Thymus (tissue), 11 donors: ENCODE results near the gene SKAP1. TPM values are rescaled to one million over a fixed set of nuclear protein-coding genes. Genes with fewer than 3 reads are reported as not detected.
"Not testable (repeated sequence)": the region's sequence is repeated elsewhere in the genome, so short reads cannot be mapped to it uniquely, and the experiment has no call there.

ENCODE experiments used
- DNase-seq, 9 donors: peaks; one replicate each; pipeline ENCODE4 v3.0.0-alpha.2; 2013; ENCODE audit warnings: low spot score in 9 of 9, low read depth in 6 of 9, missing footprints in 1 of 9
- H3K27ac ChIP-seq, 2 donors: one replicate each; pipeline ENCODE4 v1.5.1; 2013; ENCODE audit warnings: control low read depth in 1 of 2, low read depth in 1 of 2, low read length in 1 of 2, mild to moderate bottlenecking in 1 of 2, moderate library complexity in 1 of 2
- H3K27me3 ChIP-seq, 2 donors: one replicate each; pipeline ENCODE4 v1.5.1; 2013; ENCODE audit warnings: low read length in 1 of 2; ENCODE audit not compliant: control insufficient read depth in 2 of 2, insufficient read depth in 1 of 2
- H3K36me3 ChIP-seq, 2 donors: one replicate each; pipeline ENCODE4 v1.5.1; 2013; ENCODE audit warnings: low read length in 1 of 2, mild to moderate bottlenecking in 1 of 2, moderate library complexity in 1 of 2; ENCODE audit not compliant: control insufficient read depth in 2 of 2, insufficient read depth in 2 of 2
- H3K4me1 ChIP-seq, 2 donors: one replicate each; pipeline ENCODE4 v1.5.1; 2013; ENCODE audit warnings: low read length in 2 of 2; ENCODE audit not compliant: control insufficient read depth in 2 of 2, insufficient read depth in 2 of 2
- H3K4me3 ChIP-seq, 2 donors: one replicate each; pipeline ENCODE4 v1.5.1; 2013; ENCODE audit warnings: low read length in 2 of 2, control low read depth in 1 of 2, mild to moderate bottlenecking in 1 of 2
- H3K9me3 ChIP-seq, 2 donors: one replicate each; pipeline ENCODE4 v1.5.1; 2013; ENCODE audit warnings: low read length in 1 of 2, mild to moderate bottlenecking in 1 of 2; ENCODE audit not compliant: control insufficient read depth in 2 of 2, insufficient read depth in 1 of 2
- WGBS: extraction: QIAGEN DNeasy Blood & Tissue Kit; methylation state at CpG from one replicate; pipeline ENCODE4 v1.1.7; 2013; 5-methylcytosine and 5-hydroxymethylcytosine counted together
- polyA plus RNA-seq: library from polyadenylated mRNA; stranded (reverse); fragments of 200-250 nt; gene quantifications from one replicate; pipeline ENCODE4 v1.2.3, GENCODE V29; 2013
- total RNA-seq: library from RNA; stranded (reverse); fragments of 120-200 nt; gene quantifications from one replicate; pipeline ENCODE4 v1.2.4, GENCODE V29; 2013
- donor health status: healthy.

SKAP1 gene
- total and polyA plus RNA-seq, 2 donors, result 28.8 to 64.4 TPM

- Histone ChIP-seq H3K27ac (no peak overlapping the region), H3K36me3 (peaks cover 5 to 12% of the 10 kb centered on the region in 2 donors), H3K4me3 (no peak overlapping the region), H3K9me3 (no peaks in the 10 kb centered on the region), H3K4me1 (no peaks in the 10 kb centered on the region), H3K27me3 (no peaks in the 10 kb centered on the region)
- DNase-seq, result no peak
Measured at GRCh38 chr17:48348352-48348751, 81.7 kb downstream of the SKAP1 start.

- DNase-seq, result no peak
- no peaks in the 10 kb centered on the region for H3K27me3 ChIP-seq
- no peaks in the 10 kb centered on the region for H3K4me1 ChIP-seq
- no peaks in the 10 kb centered on the region for H3K9me3 ChIP-seq
- peaks cover 5 to 12% of the 10 kb centered on the region in 2 donors for H3K36me3 ChIP-seq
- no peak overlapping the region for H3K4me3 ChIP-seq
- H3K27ac ChIP-seq, result no peak overlapping the region
Measured at GRCh38 chr17:48347177-48347576, 82.8 kb downstream of the SKAP1 start.

GRCh38 chr17:48344251-48344650 is 85.8 kb downstream of the SKAP1 start:
- H3K27me3 ChIP-seq, result no peaks in the 10 kb centered on the region
- no peaks in the 10 kb centered on the region for H3K4me1 ChIP-seq
- no peak overlapping the region for H3K4me3 ChIP-seq
- no peak overlapping the region for H3K27ac ChIP-seq
- DNase-seq, result no peak
- no peaks in the 10 kb centered on the region for H3K9me3 ChIP-seq
- H3K36me3 ChIP-seq, result peaks cover 5 to 12% of the 10 kb centered on the region in 2 donors

- 98% methylated on average over 2 of the region's 2 CpGs for WGBS
- Histone ChIP-seq H3K4me3 (no peak overlapping the region), H3K9me3 (no peaks in the 10 kb centered on the region), H3K27ac (no peak overlapping the region), H3K4me1 (no peaks in the 10 kb centered on the region), H3K36me3 (peaks cover 5 to 12% of the 10 kb centered on the region in 2 donors), H3K27me3 (no peaks in the 10 kb centered on the region)
- no peak for DNase-seq
Measured at GRCh38 chr17:48340916-48341315, 89.1 kb downstream of the SKAP1 start.

GRCh38 chr17:48338720-48339119 is 91.3 kb downstream of the SKAP1 start:
- Histone ChIP-seq H3K36me3 (no peaks in the 10 kb centered on the region), H3K27ac (no peak overlapping the region), H3K4me1 (no peaks in the 10 kb centered on the region), H3K9me3 (no peaks in the 10 kb centered on the region), H3K4me3 (no peak overlapping the region), H3K27me3 (no peaks in the 10 kb centered on the region)
- DNase-seq, result no peak
- 89% methylated on average over 2 of the region's 2 CpGs for WGBS

- H3K36me3 ChIP-seq, H3K4me3 ChIP-seq, H3K27ac ChIP-seq, H3K4me1 ChIP-seq, DNase-seq, H3K9me3 ChIP-seq, H3K27me3 ChIP-seq: not testable (repeated sequence)
- 96% methylated on average over 2 of the region's 2 CpGs for WGBS
Measured at GRCh38 chr17:48337903-48338302, 92.1 kb downstream of the SKAP1 start.

- no peak for DNase-seq
- no peak overlapping the region for H3K4me3 ChIP-seq
- H3K27me3 ChIP-seq, result no peaks in the 10 kb centered on the region
- H3K9me3 ChIP-seq, result no peaks in the 10 kb centered on the region
- no peaks in the 10 kb centered on the region for H3K4me1 ChIP-seq
- H3K36me3 ChIP-seq, result no peaks in the 10 kb centered on the region
- WGBS, result 96% methylated on average over 2 of the region's 2 CpGs
- H3K27ac ChIP-seq, result no peak overlapping the region
Measured at GRCh38 chr17:48336986-48337385, 93.0 kb downstream of the SKAP1 start.

GRCh38 chr17:48335858-48336500 is 94.0 kb downstream of the SKAP1 start:
- Histone ChIP-seq H3K36me3 (no peaks in the 10 kb centered on the region), H3K27ac (no peak overlapping the region), H3K4me3 (no peak overlapping the region), H3K27me3 (no peaks in the 10 kb centered on the region), H3K4me1 (no peaks in the 10 kb centered on the region), H3K9me3 (no peaks in the 10 kb centered on the region)
- 18% methylated on average over 5 of the region's 5 CpGs for WGBS
- peak; percentile 4 to 85 (median 65) for DNase-seq

- H3K9me3 ChIP-seq, result no peaks in the 10 kb centered on the region
- H3K27ac ChIP-seq, result no peak overlapping the region
- no peaks in the 10 kb centered on the region for H3K36me3 ChIP-seq
- H3K4me1 ChIP-seq, result no peaks in the 10 kb centered on the region
- no peaks in the 10 kb centered on the region for H3K27me3 ChIP-seq
- no peak for DNase-seq
- no peak overlapping the region for H3K4me3 ChIP-seq
Measured at GRCh38 chr17:48335146-48335784, 94.7 kb downstream of the SKAP1 start.
